Tibial nerve (tissue), 4 donors: ENCODE measurements around the gene HAO2. TPM values are rescaled to one million over a fixed set of nuclear protein-coding genes. Genes with fewer than 3 reads are reported as not detected.
"Not testable (repeated sequence)": the region's sequence is repeated elsewhere in the genome, so short reads cannot be mapped to it uniquely, and the experiment has no call there.

Source experiments
- DNase-seq, 2 donors: peaks; one replicate each; pipeline ENCODE4 v3.0.0-alpha.2; 2019; ENCODE audit warnings: low spot score in 2 of 2
- H3K27ac ChIP-seq, 4 donors: fragments of 200-600 bp; sonication (generic) in 3 of 4; one replicate each; pipeline ENCODE4 v1.5.1; 2017 to 2019; ENCODE audit warnings: mild to moderate bottlenecking in 1 of 4
- H3K27me3 ChIP-seq, 2 donors: fragments of 200-600 bp; sonication (generic) in 1 of 2; one replicate each; pipeline versions ENCODE4 v1.5.1 to v1.6.0; 2017 to 2019
- H3K36me3 ChIP-seq, 3 donors: fragments of 200-600 bp; sonication (generic); one replicate each; pipeline ENCODE4 v1.5.1; 2018 to 2019
- H3K4me1 ChIP-seq, 4 donors: fragments of 200-600 bp; sonication (generic) in 3 of 4; one replicate each; pipeline ENCODE4 v1.5.1; 2017 to 2019
- H3K4me3 ChIP-seq, 4 donors: fragments of 200-600 bp; sonication (generic) in 3 of 4; one replicate each; pipeline ENCODE4 v1.5.1; 2017 to 2019; ENCODE audit warnings: mild to moderate bottlenecking in 1 of 4, moderate library complexity in 1 of 4
- H3K9me3 ChIP-seq, 4 donors: fragments of 200-600 bp; sonication (generic) in 3 of 4; one replicate each; pipeline ENCODE4 v1.5.1; 2017 to 2019
- EP300 ChIP-seq, 2 donors: sonication (generic); formaldehyde crosslinking; IDR thresholded peaks; one replicate each; pipeline ENCODE4 v1.6.1; 2017; ENCODE audit warnings: antibody characterized with exemption in 2 of 2, mild to moderate bottlenecking in 1 of 2
- POLR2A ChIP-seq, 2 donors: fragments of 450-650 bp; IDR thresholded peaks; one replicate each; pipeline ENCODE4 v1.6.1; 2017; ENCODE audit warnings: antibody characterized with exemption in 2 of 2, mild to moderate bottlenecking in 2 of 2, moderate library complexity in 2 of 2
- WGBS, 2 donors: methylation state at CpG; one replicate each; pipeline ENCODE4 v1.1.5; 2018; 5-methylcytosine and 5-hydroxymethylcytosine counted together
- total RNA-seq, 4 donors: library from RNA; depleted of rRNA; stranded (reverse); fragments of >200 nt; gene quantifications; one replicate each; pipeline ENCODE4 v1.1.0, GENCODE V29; 2016
- TF ChIP-seq, protein P1 (sequence below), 5 experiments: fragments of 200-600 bp in 3 of 5; fragments of 450-650 bp in 2 of 5; sonication (generic) in 3 of 5; IDR thresholded peaks; one replicate each; pipeline ENCODE4 v1.5.1; 2016 to 2019; ENCODE audit warnings: antibody characterized with exemption in 5 of 5, mild to moderate bottlenecking in 3 of 5, moderate library complexity in 2 of 5

HAO2 gene
- total RNA-seq, 4 donors from 2014 or later, result not detected

DNA sequence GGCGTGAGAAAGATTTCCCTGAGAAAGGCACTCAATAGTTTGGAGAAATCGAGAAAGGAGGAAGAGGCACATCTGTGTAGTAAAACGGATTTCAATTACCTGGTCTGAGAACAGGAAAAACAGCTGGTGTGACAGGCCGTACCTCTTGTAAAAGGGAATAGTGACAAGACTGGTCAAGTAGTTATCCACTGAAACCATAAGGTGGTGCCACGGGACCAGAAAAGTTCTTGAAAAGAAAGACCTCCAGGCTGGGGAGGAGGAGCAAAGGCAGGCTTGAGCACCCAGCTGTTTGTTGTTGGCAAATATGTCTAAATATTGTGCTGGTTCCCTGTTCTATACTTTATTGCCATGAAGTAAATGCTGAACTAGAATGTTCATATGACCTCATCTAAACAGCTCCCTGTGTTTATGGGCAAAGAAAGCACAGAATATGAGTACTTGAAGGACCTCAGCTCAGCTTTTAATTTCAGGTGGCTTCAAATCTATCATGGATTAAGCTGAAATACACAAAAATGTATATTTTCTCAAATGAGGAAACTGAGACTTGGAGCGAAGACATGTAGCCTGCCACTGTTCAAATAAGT, 4.0 kb downstream of the HAO2 start:
- 47 to 48% methylated on average over 6 of the region's 6 CpGs for WGBS, 2 donors
- TF ChIP-seq EP300 (IDR thresholded peaks at IDR 0.05) (no peak), POLR2A (IDR thresholded peaks at IDR 0.05) (no peak)
- TF ChIP-seq, protein P1, sequence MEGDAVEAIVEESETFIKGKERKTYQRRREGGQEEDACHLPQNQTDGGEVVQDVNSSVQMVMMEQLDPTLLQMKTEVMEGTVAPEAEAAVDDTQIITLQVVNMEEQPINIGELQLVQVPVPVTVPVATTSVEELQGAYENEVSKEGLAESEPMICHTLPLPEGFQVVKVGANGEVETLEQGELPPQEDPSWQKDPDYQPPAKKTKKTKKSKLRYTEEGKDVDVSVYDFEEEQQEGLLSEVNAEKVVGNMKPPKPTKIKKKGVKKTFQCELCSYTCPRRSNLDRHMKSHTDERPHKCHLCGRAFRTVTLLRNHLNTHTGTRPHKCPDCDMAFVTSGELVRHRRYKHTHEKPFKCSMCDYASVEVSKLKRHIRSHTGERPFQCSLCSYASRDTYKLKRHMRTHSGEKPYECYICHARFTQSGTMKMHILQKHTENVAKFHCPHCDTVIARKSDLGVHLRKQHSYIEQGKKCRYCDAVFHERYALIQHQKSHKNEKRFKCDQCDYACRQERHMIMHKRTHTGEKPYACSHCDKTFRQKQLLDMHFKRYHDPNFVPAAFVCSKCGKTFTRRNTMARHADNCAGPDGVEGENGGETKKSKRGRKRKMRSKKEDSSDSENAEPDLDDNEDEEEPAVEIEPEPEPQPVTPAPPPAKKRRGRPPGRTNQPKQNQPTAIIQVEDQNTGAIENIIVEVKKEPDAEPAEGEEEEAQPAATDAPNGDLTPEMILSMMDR (IDR thresholded peaks at IDR 0.05), result no peak
- no peak overlapping the region for H3K27ac ChIP-seq

DNA sequence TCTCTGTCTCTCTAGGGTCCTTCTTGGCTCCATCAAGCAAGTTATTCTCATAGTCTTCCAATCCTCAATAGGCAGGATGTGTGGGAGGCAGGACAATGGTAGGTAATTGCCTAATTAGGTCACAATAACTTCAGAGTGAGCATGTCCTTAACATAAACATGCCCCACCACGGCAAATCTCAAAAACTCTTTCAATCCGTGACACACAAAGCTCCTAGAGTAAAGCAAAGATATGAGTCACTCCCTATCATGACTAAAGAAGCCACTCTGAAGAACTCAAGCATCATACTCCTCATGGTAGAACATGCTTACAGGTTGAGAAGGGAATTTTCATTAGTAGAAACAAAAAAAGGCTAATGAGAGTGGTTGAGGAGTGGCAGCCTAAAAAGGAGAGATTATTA, 4.9 kb downstream of the HAO2 start:
- TF ChIP-seq POLR2A (IDR thresholded peaks at IDR 0.05) (no peak), EP300 (IDR thresholded peaks at IDR 0.05) (no peak)
- TF ChIP-seq, protein P1 (IDR thresholded peaks at IDR 0.05), result no peak
- Histone ChIP-seq H3K27ac (no peak overlapping the region), H3K4me3 (no peak overlapping the region), H3K27me3 (no peaks in the 10 kb centered on the region), H3K9me3 (no peaks in the 10 kb centered on the region), H3K36me3 (no peaks in the 10 kb centered on the region), H3K4me1 (no peaks in the 10 kb centered on the region)
- WGBS, 2 donors, result 40 to 41% methylated on average over 2 of the region's 2 CpGs
- no peak for DNase-seq

More for the DNA sequence above, 4.0 kb downstream of the HAO2 start:
- Histone ChIP-seq H3K9me3 (no peaks in the 10 kb centered on the region), H3K4me3 (no peak overlapping the region), H3K36me3 (no peaks in the 10 kb centered on the region), H3K4me1 (no peaks in the 10 kb centered on the region), H3K27me3 (no peaks in the 10 kb centered on the region)
- DNase-seq, result no peak

DNA sequence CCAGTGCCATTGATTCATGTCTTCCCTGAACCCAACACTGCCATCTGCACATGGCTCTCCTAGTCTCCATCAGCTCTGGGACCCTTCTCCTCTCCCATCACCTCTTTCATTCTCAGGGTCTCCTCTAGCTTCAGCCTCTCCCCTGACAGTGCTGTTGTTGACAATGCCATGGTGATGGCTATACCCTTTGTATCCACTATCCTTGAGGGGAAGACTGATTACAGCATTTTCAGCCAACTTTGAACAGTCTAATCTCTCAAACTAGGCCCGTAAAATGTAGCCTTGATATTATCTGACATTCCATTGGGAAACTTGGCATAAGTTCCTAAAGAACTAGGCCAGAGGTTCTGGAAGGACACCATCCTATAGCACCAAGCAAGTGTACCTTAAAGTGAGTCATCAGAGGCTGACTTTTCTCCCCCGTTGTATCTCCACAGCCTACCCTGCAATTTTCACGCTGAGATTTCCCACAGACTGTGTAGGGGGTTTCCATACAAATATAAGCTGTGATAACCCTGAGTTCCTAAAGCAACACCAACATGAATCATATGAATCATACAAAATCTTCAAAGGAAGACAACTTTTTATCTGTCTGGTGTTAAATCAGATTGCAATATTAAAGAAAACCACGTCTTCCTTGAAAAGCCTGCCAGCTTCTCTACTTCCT, 5.8 kb downstream of the HAO2 start:
- Histone ChIP-seq H3K4me1 (no peaks in the 10 kb centered on the region), H3K9me3 (no peaks in the 10 kb centered on the region), H3K27ac (no peak overlapping the region), H3K36me3 (no peaks in the 10 kb centered on the region), H3K27me3 (no peaks in the 10 kb centered on the region), H3K4me3 (no peak overlapping the region)
- WGBS, 2 donors, result 65 to 73% methylated on average over 4 of the region's 4 CpGs
- no peak for DNase-seq
- TF ChIP-seq, protein P1 (IDR thresholded peaks at IDR 0.05), result no peak
- TF ChIP-seq POLR2A (IDR thresholded peaks at IDR 0.05) (no peak), EP300 (IDR thresholded peaks at IDR 0.05) (no peak)

DNA sequence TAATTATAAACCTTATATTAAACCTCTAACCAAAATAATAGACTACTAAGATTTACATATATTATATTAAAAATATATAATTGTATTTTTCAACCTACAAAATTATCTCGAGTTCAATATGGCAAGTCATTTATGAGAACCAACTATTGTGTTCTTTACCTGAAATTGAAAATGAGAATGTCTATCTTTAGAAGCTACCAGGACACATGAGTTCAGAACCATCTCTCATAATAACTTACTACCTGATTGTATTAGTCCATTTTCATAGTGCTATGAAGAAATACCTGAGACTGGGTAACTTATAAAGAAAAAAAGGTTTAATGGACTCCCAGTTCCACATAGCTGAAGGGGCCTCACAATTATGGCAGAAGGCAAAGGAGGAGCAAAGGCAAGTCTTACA, 6.8 kb downstream of the HAO2 start:
- 94 to 99% methylated on average over 1 of the region's 1 CpG for WGBS, 2 donors
- DNase-seq, result no peak
- TF ChIP-seq, protein P1 (IDR thresholded peaks at IDR 0.05), result no peak
- TF ChIP-seq EP300 (IDR thresholded peaks at IDR 0.05), result no peak
- H3K4me1 ChIP-seq, result no peaks in the 10 kb centered on the region
- H3K9me3 ChIP-seq, result no peaks in the 10 kb centered on the region
- no peaks in the 10 kb centered on the region for H3K27me3 ChIP-seq
- H3K27ac ChIP-seq, result no peak overlapping the region
- no peak overlapping the region for H3K4me3 ChIP-seq
- H3K36me3 ChIP-seq, result no peaks in the 10 kb centered on the region

DNA sequence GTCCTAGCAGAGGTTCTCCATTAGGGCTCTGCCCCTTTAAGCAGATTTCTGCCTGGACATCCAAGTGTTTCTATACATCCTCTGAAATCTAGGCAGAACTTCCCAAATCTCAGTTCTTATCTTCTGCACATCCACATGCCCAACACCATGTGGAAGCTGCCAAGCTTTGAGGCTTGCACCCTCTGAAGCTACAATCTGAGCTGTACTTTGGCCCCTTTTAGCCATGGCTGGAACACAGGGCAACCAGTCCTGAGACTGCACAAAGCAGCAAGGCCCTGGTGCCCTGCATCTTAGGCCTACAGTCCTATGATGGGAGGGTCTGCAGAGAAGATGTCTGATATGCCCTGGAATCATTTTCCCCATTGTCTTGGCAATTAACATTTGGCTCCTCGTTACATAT, 8.0 kb downstream of the HAO2 start:
- H3K27me3 ChIP-seq, result no peaks in the 10 kb centered on the region
- WGBS, 2 donors, result 85 to 93% methylated on average over 1 of the region's 1 CpG
- DNase-seq, result no peak
- H3K4me3 ChIP-seq, result no peak overlapping the region
- no peaks in the 10 kb centered on the region for H3K36me3 ChIP-seq
- H3K27ac ChIP-seq, result no peak overlapping the region
- TF ChIP-seq, protein P1 (IDR thresholded peaks at IDR 0.05), result no peak
- TF ChIP-seq POLR2A (IDR thresholded peaks at IDR 0.05), result no peak
- TF ChIP-seq EP300 (IDR thresholded peaks at IDR 0.05), result no peak
- no peaks in the 10 kb centered on the region for H3K4me1 ChIP-seq
- no peaks in the 10 kb centered on the region for H3K9me3 ChIP-seq

DNA sequence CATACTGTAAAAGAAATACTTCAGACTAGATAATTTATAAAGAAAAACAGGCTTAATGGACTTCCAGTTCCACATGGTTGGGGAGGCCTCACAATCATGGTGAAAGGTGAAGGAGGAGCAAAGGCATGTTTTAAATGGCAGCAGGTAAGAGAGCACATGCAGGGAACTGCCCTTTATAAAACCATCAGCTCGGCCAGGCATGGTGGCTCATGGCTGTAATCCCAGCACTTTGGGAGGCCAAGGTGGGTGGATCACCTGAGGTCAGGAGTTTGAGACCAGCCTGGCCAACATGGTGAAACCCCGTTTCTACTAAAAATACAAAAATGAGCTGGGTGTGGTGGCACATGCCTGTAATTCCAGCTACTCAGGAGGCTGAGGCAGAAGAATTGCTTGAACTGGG, 9.0 kb downstream of the HAO2 start:
- H3K27ac ChIP-seq, H3K9me3 ChIP-seq, H3K4me1 ChIP-seq, H3K27me3 ChIP-seq, H3K4me3 ChIP-seq, DNase-seq, H3K36me3 ChIP-seq: not testable (repeated sequence)
- 81 to 82% methylated on average over 2 of the region's 2 CpGs for WGBS, 2 donors
